ENCODE results near the gene PKNOX1.
"Not testable (repeated sequence)": the region's sequence is repeated elsewhere in the genome, so short reads cannot be mapped to it uniquely, and the experiment has no call there.

PKNOX1 gene

GRCh38 chr21:42973991-42974831 lies at the start of gene PKNOX1:
Gene PKNOX1 (plus strand): TSS chr21:42974562. CDS start chr21:43004382, 29,820 bp downstream.
- peak; percentile 100 for DNase-seq

GRCh38 chr21:42925114-42925926 lies 49.0 kb upstream of the PKNOX1 start, which contains the start of gene ERVH48-1:
Gene ERVH48-1 (minus strand): TSS chr21:42925630. CDS start chr21:42919006, 6,624 bp downstream.
- DNase-seq, result no peak

GRCh38 chr21:42927474-42928200 lies 46.7 kb upstream of the PKNOX1 start:
- not testable (repeated sequence) for DNase-seq

GRCh38 chr21:42929969-42930368 lies 44.4 kb upstream of the PKNOX1 start:
- DNase-seq, result no peak

GRCh38 chr21:42931560-42932235 lies 42.7 kb upstream of the PKNOX1 start:
- no peak for DNase-seq

- not testable (repeated sequence) for DNase-seq
These were observed 41.8 kb upstream of the PKNOX1 start for GRCh38 chr21:42932378-42933136.

GRCh38 chr21:42933137-42933970 lies 41.0 kb upstream of the PKNOX1 start:
- not testable (repeated sequence) for DNase-seq

GRCh38 chr21:42933973-42934372 lies 40.4 kb upstream of the PKNOX1 start:
- not testable (repeated sequence) for DNase-seq

- DNase-seq, result not testable (repeated sequence)
These were observed 38.0 kb upstream of the PKNOX1 start for GRCh38 chr21:42936360-42936759.

- DNase-seq, result not testable (repeated sequence)
These were observed 37.1 kb upstream of the PKNOX1 start for GRCh38 chr21:42937034-42937940.

GRCh38 chr21:42937960-42938605 lies 36.3 kb upstream of the PKNOX1 start:
- DNase-seq, result no peak

GRCh38 chr21:42938606-42938995 lies 35.8 kb upstream of the PKNOX1 start:
- not testable (repeated sequence) for DNase-seq

GRCh38 chr21:42939582-42940413 lies 34.6 kb upstream of the PKNOX1 start:
- DNase-seq, result no peak

- no peak for DNase-seq
These were observed 32.7 kb upstream of the PKNOX1 start for GRCh38 chr21:42941696-42942085.

- DNase-seq, result no peak
These were observed 32.1 kb upstream of the PKNOX1 start for GRCh38 chr21:42942244-42942643.

- DNase-seq, result not testable (repeated sequence)
These were observed 25.1 kb upstream of the PKNOX1 start for GRCh38 chr21:42949094-42949755.

GRCh38 chr21:42951193-42951592 lies 23.2 kb upstream of the PKNOX1 start:
- not testable (repeated sequence) for DNase-seq

Data from GDM1 (cell line).